ENCODE data around the gene RTRAF. TPM values are rescaled to one million over a fixed set of nuclear protein-coding genes. Genes with fewer than 3 reads are reported as not detected.

The RTRAF gene
- total and polyA plus RNA-seq, 4 donors, result 109 to 117 (median 113) TPM

GRCh38 chr14:51979088-51979709 is 10.1 kb upstream of the RTRAF start:
- peaks cover 0 to 2% of the 10 kb centered on the region in 2 donors for H3K4me1 ChIP-seq (ENCODE audit: control insufficient read depth in 1 of 2, insufficient read depth in 2 of 2, low read length in 2 of 2)
- no peak overlapping the region for H3K27ac ChIP-seq (ENCODE audit: low read depth in 1 of 2, low read length in 2 of 2)
- WGBS, 2 donors, result 20% methylated on average over 17 of the region's 17 CpGs
- H3K4me3 ChIP-seq (ENCODE audit: low read length in 2 of 2), result no peak overlapping the region
- no peaks in the 10 kb centered on the region for H3K27me3 ChIP-seq (ENCODE audit: control insufficient read depth in 1 of 2, insufficient read depth in 2 of 2, low read length in 1 of 2)
- H3K36me3 ChIP-seq (ENCODE audit: control insufficient read depth in 1 of 2, insufficient read depth in 2 of 2, low read length in 1 of 2), result no peaks in the 10 kb centered on the region
- ATAC-seq (ENCODE audit: low FRiP score) (peak; percentile 82), DNase-seq (peak; percentile 87 to 91)
- H3K9me3 ChIP-seq (ENCODE audit: control insufficient read depth, low read length), result no peaks in the 10 kb centered on the region
- intact Hi-C loops (cut with DNase I), result no loop called here

DNA sequence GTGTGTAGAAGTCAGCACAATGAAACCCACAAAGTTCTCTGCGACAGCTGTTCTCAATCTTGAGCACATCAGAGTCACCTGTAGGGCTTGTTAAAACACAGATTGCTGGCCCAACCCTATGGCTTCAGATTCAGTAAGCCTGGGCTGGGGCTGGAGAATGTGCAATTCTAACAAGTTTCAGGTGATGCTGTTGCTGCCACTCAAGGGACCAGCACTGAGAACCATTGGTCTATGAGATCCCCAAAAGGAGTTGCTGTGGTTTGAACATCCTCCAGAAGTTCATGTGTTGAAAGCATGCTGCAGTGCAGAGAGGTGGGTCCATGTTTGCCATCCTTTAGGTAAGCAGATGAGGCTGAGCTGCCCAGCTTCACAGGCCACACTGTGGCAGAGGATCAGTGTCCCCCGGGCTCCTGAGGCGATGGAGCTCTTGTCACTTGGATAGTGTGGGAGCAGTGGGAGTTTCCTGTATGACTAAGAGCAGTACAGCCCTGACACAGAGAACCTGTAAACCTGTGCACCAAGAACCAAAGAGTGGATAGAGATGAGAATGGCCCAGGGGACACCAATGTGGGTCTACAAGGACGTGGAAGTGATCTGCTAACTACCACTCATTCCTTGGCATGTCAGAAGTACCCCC is 8.0 kb upstream of the RTRAF start:
- 95 to 96% methylated on average over 4 of the region's 4 CpGs for WGBS, 2 donors
- no peak overlapping the region for H3K4me3 ChIP-seq (ENCODE audit: low read length in 2 of 2)
- DNase-seq (no peak), ATAC-seq (ENCODE audit: low FRiP score) (no peak)
- intact Hi-C loops (cut with DNase I), result no loop called here
- no peaks in the 10 kb centered on the region for H3K36me3 ChIP-seq (ENCODE audit: control insufficient read depth in 1 of 2, insufficient read depth in 2 of 2, low read length in 1 of 2)
- no peaks in the 10 kb centered on the region for H3K9me3 ChIP-seq (ENCODE audit: control insufficient read depth, low read length)
- no peaks in the 10 kb centered on the region for H3K27me3 ChIP-seq (ENCODE audit: control insufficient read depth in 1 of 2, insufficient read depth in 2 of 2, low read length in 1 of 2)
- no peak overlapping the region for H3K27ac ChIP-seq (ENCODE audit: low read depth in 1 of 2, low read length in 2 of 2)
- no peaks in the 10 kb centered on the region for H3K4me1 ChIP-seq (ENCODE audit: control insufficient read depth in 1 of 2, insufficient read depth in 2 of 2, low read length in 2 of 2)

DNA sequence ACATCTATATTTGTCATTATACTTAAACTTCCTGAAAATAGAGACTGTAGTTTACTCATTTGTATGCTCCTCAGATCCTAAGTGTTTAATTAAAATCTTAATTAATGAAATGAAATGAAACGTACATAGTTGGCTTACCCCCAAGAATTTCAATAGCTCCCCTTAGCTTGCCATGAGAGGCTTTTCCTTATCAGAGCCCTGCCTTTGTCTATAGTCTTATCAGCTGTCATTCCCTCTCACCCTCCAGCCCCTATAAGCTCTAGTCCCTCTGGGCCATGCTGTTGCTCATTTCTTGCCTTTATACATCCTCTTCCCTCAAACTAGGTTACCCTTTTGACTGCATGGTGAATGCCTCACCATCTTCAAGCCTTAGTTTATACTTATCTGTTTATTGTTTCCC is 1.1 kb upstream of the RTRAF start:
- H3K4me1 ChIP-seq (ENCODE audit: control insufficient read depth in 1 of 2, insufficient read depth in 2 of 2, low read length in 2 of 2), result no peaks in the 10 kb centered on the region
- intact Hi-C loops (cut with DNase I), result no loop called here
- 59 to 60% methylated on average over 1 of the region's 1 CpG for WGBS, 2 donors

DNA sequence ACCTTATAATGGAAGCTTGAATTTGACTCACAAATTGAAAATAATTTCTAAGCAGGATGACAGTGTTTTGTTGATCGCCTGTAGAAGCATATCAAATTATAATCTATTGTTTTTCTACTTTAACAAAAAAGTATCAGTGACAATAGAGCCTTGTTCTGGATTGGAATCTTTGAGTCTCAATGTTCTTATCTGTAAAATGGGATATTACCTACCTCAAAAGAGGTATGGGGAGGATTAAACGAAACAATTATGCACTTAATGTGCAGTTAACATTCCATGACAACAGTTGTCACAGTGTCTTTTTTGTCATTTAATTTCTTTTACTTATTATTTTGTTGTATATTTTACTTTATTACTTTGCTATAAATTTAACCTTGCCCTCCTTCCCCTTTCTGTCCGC is 1.1 kb downstream of the RTRAF start:
- intact Hi-C loops (cut with DNase I), result no loop called here
- no peaks in the 10 kb centered on the region for H3K9me3 ChIP-seq (ENCODE audit: control insufficient read depth, low read length)
- WGBS, 2 donors, result 66 to 67% methylated on average over 3 of the region's 3 CpGs
- peak overlapping the region; percentile 22 to 75 for H3K4me3 ChIP-seq (ENCODE audit: low read length in 2 of 2)
- H3K27me3 ChIP-seq (ENCODE audit: control insufficient read depth in 1 of 2, insufficient read depth in 2 of 2, low read length in 1 of 2), result no peaks in the 10 kb centered on the region
- H3K4me1 ChIP-seq (ENCODE audit: control insufficient read depth in 1 of 2, insufficient read depth in 2 of 2, low read length in 2 of 2), result no peaks in the 10 kb centered on the region
- no peak overlapping the region for H3K27ac ChIP-seq (ENCODE audit: low read depth in 1 of 2, low read length in 2 of 2)
- H3K36me3 ChIP-seq (ENCODE audit: control insufficient read depth in 1 of 2, insufficient read depth in 2 of 2, low read length in 1 of 2), result no peaks in the 10 kb centered on the region
- ATAC-seq (ENCODE audit: low FRiP score) (no peak), DNase-seq (no peak)

More for the DNA sequence above, 1.1 kb upstream of the RTRAF start:
- H3K27ac ChIP-seq (ENCODE audit: low read depth in 1 of 2, low read length in 2 of 2), result no peak overlapping the region
- no peaks in the 10 kb centered on the region for H3K27me3 ChIP-seq (ENCODE audit: control insufficient read depth in 1 of 2, insufficient read depth in 2 of 2, low read length in 1 of 2)
- no peak overlapping the region for H3K4me3 ChIP-seq (ENCODE audit: low read length in 2 of 2)
- DNase-seq (no peak), ATAC-seq (ENCODE audit: low FRiP score) (no peak)
- H3K36me3 ChIP-seq (ENCODE audit: control insufficient read depth in 1 of 2, insufficient read depth in 2 of 2, low read length in 1 of 2), result no peaks in the 10 kb centered on the region
- H3K9me3 ChIP-seq (ENCODE audit: control insufficient read depth, low read length), result no peaks in the 10 kb centered on the region

- Histone ChIP-seq H3K9me3 (ENCODE audit: control insufficient read depth, low read length) (no peaks in the 10 kb centered on the region), H3K36me3 (ENCODE audit: control insufficient read depth in 1 of 2, insufficient read depth in 2 of 2, low read length in 1 of 2) (no peaks in the 10 kb centered on the region), H3K27me3 (ENCODE audit: control insufficient read depth in 1 of 2, insufficient read depth in 2 of 2, low read length in 1 of 2) (no peaks in the 10 kb centered on the region), H3K27ac (ENCODE audit: low read depth in 1 of 2, low read length in 2 of 2) (no peak overlapping the region), H3K4me1 (ENCODE audit: control insufficient read depth in 1 of 2, insufficient read depth in 2 of 2, low read length in 2 of 2) (no peaks in the 10 kb centered on the region), H3K4me3 (ENCODE audit: low read length in 2 of 2) (no peak overlapping the region)
- 64 to 70% methylated on average over 3 of the region's 3 CpGs for WGBS, 2 donors
- intact Hi-C loops (cut with DNase I), result no loop called here
- no peak for DNase-seq
- no peak for ATAC-seq (ENCODE audit: low FRiP score)
Observed at GRCh38 chr14:51993285-51993920, 4.1 kb downstream of the RTRAF start.

DNA sequence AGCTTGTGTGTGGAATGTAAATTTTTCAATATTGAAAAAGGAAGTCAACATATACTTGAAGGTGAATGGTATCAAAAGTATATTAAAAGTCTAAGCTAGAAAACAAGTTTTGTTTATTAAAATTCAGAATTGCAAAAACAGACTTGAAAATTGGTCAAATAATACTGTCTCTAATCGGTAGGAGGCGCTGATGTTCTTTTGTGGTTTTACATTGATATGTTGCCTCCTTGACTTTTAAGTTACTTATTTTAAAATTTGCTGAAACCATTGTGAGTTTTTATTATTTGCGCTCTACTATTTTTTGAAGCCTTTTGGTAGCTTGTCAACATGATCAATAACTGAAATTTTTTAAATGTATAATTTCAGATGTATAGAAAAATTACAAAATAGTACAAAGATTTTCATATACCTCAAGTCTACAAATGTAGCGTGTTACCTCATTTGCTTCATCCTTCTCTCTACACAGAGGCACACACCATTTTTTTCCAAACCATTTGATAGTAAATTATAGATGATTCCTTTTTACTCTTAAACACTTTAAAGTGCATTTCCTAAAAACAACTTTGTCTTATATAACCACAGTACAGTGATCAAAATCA is 6.9 kb downstream of the RTRAF start:
- H3K9me3 ChIP-seq (ENCODE audit: control insufficient read depth, low read length), result no peaks in the 10 kb centered on the region
- no peak overlapping the region for H3K27ac ChIP-seq (ENCODE audit: low read depth in 1 of 2, low read length in 2 of 2)
- H3K4me3 ChIP-seq (ENCODE audit: low read length in 2 of 2), result no peak overlapping the region
- intact Hi-C loops (cut with DNase I), result loop anchor here (1.0 to 5.0 kb wide), 4 partner anchors 36 to 136 kb away; no protein-coding TSS in a partner anchor
- ATAC-seq (ENCODE audit: low FRiP score), result no peak
- H3K36me3 ChIP-seq (ENCODE audit: control insufficient read depth in 1 of 2, insufficient read depth in 2 of 2, low read length in 1 of 2), result no peaks in the 10 kb centered on the region
- no peaks in the 10 kb centered on the region for H3K27me3 ChIP-seq (ENCODE audit: control insufficient read depth in 1 of 2, insufficient read depth in 2 of 2, low read length in 1 of 2)
- no peak for DNase-seq
- WGBS, 2 donors, result 45 to 52% methylated on average over 4 of the region's 4 CpGs
- no peaks in the 10 kb centered on the region for H3K4me1 ChIP-seq (ENCODE audit: control insufficient read depth in 1 of 2, insufficient read depth in 2 of 2, low read length in 2 of 2)

DNA sequence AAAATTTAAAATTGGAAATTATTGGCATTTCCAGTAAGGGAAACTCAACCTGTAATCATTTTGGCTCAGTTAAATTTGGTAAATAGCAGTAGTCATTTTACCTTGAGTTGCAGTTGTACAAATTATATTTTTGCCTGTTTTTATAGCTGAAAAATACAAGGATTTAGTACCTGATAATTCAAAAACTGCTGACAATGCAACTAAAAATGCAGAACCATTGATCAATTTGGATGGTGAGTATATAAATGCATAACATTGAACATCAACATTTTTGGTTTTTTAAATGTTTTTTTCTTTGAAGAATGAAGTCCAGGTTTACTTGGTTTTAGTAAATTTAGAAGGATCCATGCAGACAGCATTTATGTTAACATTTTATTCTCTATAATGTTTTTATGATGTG is 9.0 kb downstream of the RTRAF start:
- H3K27me3 ChIP-seq (ENCODE audit: control insufficient read depth in 1 of 2, insufficient read depth in 2 of 2, low read length in 1 of 2), result no peaks in the 10 kb centered on the region
- intact Hi-C loops (cut with DNase I), result loop anchor here in 1 of 2 donors (5.0 kb wide), 1 partner anchor 34 kb away; no protein-coding TSS in a partner anchor
- no peaks in the 10 kb centered on the region for H3K9me3 ChIP-seq (ENCODE audit: control insufficient read depth, low read length)
- ATAC-seq (ENCODE audit: low FRiP score) (no peak), DNase-seq (no peak)
- no peak overlapping the region for H3K4me3 ChIP-seq (ENCODE audit: low read length in 2 of 2)
- H3K27ac ChIP-seq (ENCODE audit: low read depth in 1 of 2, low read length in 2 of 2), result no peak overlapping the region
- no peaks in the 10 kb centered on the region for H3K36me3 ChIP-seq (ENCODE audit: control insufficient read depth in 1 of 2, insufficient read depth in 2 of 2, low read length in 1 of 2)
- H3K4me1 ChIP-seq (ENCODE audit: control insufficient read depth in 1 of 2, insufficient read depth in 2 of 2, low read length in 2 of 2), result no peaks in the 10 kb centered on the region

GRCh38 chr14:51999084-51999483 is 9.7 kb downstream of the RTRAF start:
- DNase-seq (no peak), ATAC-seq (ENCODE audit: low FRiP score) (no peak)
- H3K9me3 ChIP-seq (ENCODE audit: control insufficient read depth, low read length), result no peaks in the 10 kb centered on the region
- H3K27me3 ChIP-seq (ENCODE audit: control insufficient read depth in 1 of 2, insufficient read depth in 2 of 2, low read length in 1 of 2), result no peaks in the 10 kb centered on the region
- WGBS, 2 donors, result 61 to 70% methylated on average over 2 of the region's 2 CpGs
- intact Hi-C loops (cut with DNase I), result loop anchor here in 1 of 2 donors (5.0 kb wide), 1 partner anchor 33 kb away; no protein-coding TSS in a partner anchor
- H3K27ac ChIP-seq (ENCODE audit: low read depth in 1 of 2, low read length in 2 of 2), result no peak overlapping the region
- H3K4me1 ChIP-seq (ENCODE audit: control insufficient read depth in 1 of 2, insufficient read depth in 2 of 2, low read length in 2 of 2), result no peaks in the 10 kb centered on the region
- H3K36me3 ChIP-seq (ENCODE audit: control insufficient read depth in 1 of 2, insufficient read depth in 2 of 2, low read length in 1 of 2), result no peaks in the 10 kb centered on the region
- no peak overlapping the region for H3K4me3 ChIP-seq (ENCODE audit: low read length in 2 of 2)
